Measurements from ENCODE around the gene HEMK1. TPM values are rescaled to one million over a fixed set of nuclear protein-coding genes. Genes with fewer than 3 reads are reported as not detected.
A peak's percentile ranks its signal among the peaks of the same experiment; 100 is the strongest.

The HEMK1 gene
- total and polyA plus RNA-seq, 2 of the 4 experiments (the other 2 are of a cell fraction) = 17.2 to 20.8 TPM

DNA sequence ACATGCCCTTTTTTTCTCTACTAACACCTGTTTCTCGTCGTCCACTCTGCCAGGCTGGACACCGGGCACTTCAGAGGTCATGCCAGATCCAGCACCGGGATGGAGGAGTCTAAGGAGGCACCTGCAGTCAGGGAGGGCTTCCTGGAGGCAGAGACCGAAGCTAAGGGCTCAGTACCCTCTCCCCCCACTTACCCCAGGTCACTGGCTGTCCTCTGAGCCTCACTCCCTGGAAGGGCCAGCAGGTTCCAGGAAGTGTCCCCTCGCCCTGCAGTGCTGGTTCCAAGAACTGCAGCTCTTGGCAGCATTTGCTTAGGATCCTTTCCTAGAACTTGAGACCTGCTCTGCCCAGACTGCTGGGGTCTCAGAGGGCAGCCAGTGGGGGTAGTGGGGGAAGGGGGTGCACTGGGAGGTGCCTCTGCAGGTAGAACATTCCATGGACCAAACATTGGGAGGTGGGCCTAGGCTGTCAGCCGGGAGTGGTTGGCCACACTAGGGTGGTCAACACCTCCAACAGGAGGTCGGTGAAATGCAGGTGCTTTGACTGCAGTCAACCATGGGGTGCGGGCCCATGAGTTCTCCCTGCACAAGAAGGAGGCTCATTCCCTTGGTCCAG is 30.9 kb downstream of the HEMK1 start:
- peaks cover 11% of the 10 kb centered on the region; the same call in 1 of the 2 replicates for H3K36me3 ChIP-seq (ENCODE audit: control insufficient read depth, insufficient read depth, low read length)
- CTCF ChIA-PET = interaction anchor here (1.5 kb wide), 1 partner anchor 11 kb away, joined by 9 read pairs; the partner anchor contains the start of gene CISH
- no peak overlapping the region for H3K23ac ChIP-seq (ENCODE audit: low read depth, low read length)
- peaks cover 0 to 4% of the 10 kb centered on the region in 2 experiments; a peak in 1 of 4 replicates for H3K79me1 ChIP-seq (ENCODE audit: low read depth in 1 of 2, low read length in 2 of 2)
- H3K4ac ChIP-seq (ENCODE audit: low read depth, low read length) = peak overlapping the region; percentile 97
- POLR2A ChIA-PET (ENCODE audit: unreplicated experiment) = no interaction called here
- H4K20me1 ChIP-seq (ENCODE audit: insufficient read depth, low read length) = no peaks in the 10 kb centered on the region
- BruUV-seq (replicated peaks) = no TSS peak
- H2BK15ac ChIP-seq (ENCODE audit: low read depth, low read length) = peak overlapping the region; percentile 53; the same call in 1 of the 3 replicates
- H3K18ac ChIP-seq (ENCODE audit: low read depth, low read length) = peak overlapping the region; percentile 58; the same call in 1 of the 2 replicates
- H3K4me1 ChIP-seq (ENCODE audit: control insufficient read depth, insufficient read depth, low read length) = peaks cover 22% of the 10 kb centered on the region
- no peaks in the 10 kb centered on the region for H3K9me3 ChIP-seq (ENCODE audit: control insufficient read depth, insufficient read depth, low read length)
- H2AK9ac ChIP-seq (replicated peaks; ENCODE audit: low read depth, low read length, poor library complexity) = peak overlapping the region; percentile 99
- H3K4me2 ChIP-seq (ENCODE audit: low read depth, low read length) = no peak overlapping the region
- WGBS, 2 experiments (ENCODE audit: extremely low coverage in 2 of 2, insufficient read length in 1 of 2) = 89% methylated on average over 2 of the region's 9 CpGs; no CpG with 5 or more reads in 1 of the 2 experiments
- H3K9ac ChIP-seq (ENCODE audit: low read depth, low read length) = no peak overlapping the region
- H2BK20ac ChIP-seq (ENCODE audit: low read depth, low read length) = peak overlapping the region; percentile 77; the same call in 1 of the 2 replicates
- no peak overlapping the region for H3K14ac ChIP-seq (replicated peaks; ENCODE audit: low read depth, low read length)
- H3K27ac ChIP-seq (ENCODE audit: insufficient read depth, low read length) = no peak overlapping the region
- peak overlapping the region; percentile 48; the same call in 1 of the 2 replicates for H4K5ac ChIP-seq (ENCODE audit: low read depth, low read length)
- in situ Hi-C loops (cut with MboI; ENCODE audit: low sequenced_read_pairs) (loop anchor here (25.0 kb wide), 1 partner anchor 1087 kb away; no protein-coding TSS in a partner anchor), dilution Hi-C loops (cut with HindIII; ENCODE audit: low sequenced_read_pairs, unreplicated experiment) (no loop called here), intact Hi-C loops (cut with micrococcal nuclease) (no loop called here)
- H3K9me1 ChIP-seq (ENCODE audit: insufficient read depth, low read length) = peaks cover 24% of the 10 kb centered on the region
- DNase-seq (no peak), ATAC-seq (ENCODE audit: low read depth) (no peak)
- H3K27me3 ChIP-seq (ENCODE audit: control insufficient read depth, insufficient read depth, low read length) = no peaks in the 10 kb centered on the region
- H2AK5ac ChIP-seq (ENCODE audit: low read depth, low read length) = peak overlapping the region; percentile 83
- H2AFZ ChIP-seq (replicated peaks; ENCODE audit: low read length, poor library complexity) = peak overlapping the region; percentile 95
- no peak overlapping the region for H3K4me3 ChIP-seq (ENCODE audit: insufficient read depth, low read depth, low read length)
- peak overlapping the region; percentile 88 for H2BK120ac ChIP-seq (ENCODE audit: low read depth, low read length)
- peak overlapping the region; percentile 36 for H2BK5ac ChIP-seq (ENCODE audit: low read depth, low read length, poor library complexity, severe bottlenecking)
- peak overlapping the region; percentile 73 to 75; a peak in 3 of 4 replicates for H4K8ac ChIP-seq (ENCODE audit: low read depth in 2 of 2, low read length in 2 of 2)
- H3K56ac ChIP-seq (ENCODE audit: extremely low read depth, insufficient read depth, low read length) = no peak overlapping the region
- TF ChIP-seq, protein P1, sequence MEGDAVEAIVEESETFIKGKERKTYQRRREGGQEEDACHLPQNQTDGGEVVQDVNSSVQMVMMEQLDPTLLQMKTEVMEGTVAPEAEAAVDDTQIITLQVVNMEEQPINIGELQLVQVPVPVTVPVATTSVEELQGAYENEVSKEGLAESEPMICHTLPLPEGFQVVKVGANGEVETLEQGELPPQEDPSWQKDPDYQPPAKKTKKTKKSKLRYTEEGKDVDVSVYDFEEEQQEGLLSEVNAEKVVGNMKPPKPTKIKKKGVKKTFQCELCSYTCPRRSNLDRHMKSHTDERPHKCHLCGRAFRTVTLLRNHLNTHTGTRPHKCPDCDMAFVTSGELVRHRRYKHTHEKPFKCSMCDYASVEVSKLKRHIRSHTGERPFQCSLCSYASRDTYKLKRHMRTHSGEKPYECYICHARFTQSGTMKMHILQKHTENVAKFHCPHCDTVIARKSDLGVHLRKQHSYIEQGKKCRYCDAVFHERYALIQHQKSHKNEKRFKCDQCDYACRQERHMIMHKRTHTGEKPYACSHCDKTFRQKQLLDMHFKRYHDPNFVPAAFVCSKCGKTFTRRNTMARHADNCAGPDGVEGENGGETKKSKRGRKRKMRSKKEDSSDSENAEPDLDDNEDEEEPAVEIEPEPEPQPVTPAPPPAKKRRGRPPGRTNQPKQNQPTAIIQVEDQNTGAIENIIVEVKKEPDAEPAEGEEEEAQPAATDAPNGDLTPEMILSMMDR (conservative IDR thresholded peaks at IDR 0.05; ENCODE audit: low read depth, low read length) = no peak
- TF ChIP-seq CEBPB (IDR thresholded peaks at IDR 0.05; ENCODE audit: low read depth, low read length) (no peak), MAZ (IDR thresholded peaks at IDR 0.05; ENCODE audit: borderline replicate concordance, low read depth, low read length) (no peak), MAFK (IDR thresholded peaks at IDR 0.05; ENCODE audit: low read depth, low read length) (no peak), RCOR1 (IDR thresholded peaks at IDR 0.05; ENCODE audit: insufficient replicate concordance, low read length) (no peak), NFE2L2 (IDR thresholded peaks at IDR 0.05; ENCODE audit: low read depth, low read length) (no peak), SMC3 (IDR thresholded peaks at IDR 0.05; ENCODE audit: low read depth, low read length) (no peak)
- TF ChIP-seq, protein P2, sequence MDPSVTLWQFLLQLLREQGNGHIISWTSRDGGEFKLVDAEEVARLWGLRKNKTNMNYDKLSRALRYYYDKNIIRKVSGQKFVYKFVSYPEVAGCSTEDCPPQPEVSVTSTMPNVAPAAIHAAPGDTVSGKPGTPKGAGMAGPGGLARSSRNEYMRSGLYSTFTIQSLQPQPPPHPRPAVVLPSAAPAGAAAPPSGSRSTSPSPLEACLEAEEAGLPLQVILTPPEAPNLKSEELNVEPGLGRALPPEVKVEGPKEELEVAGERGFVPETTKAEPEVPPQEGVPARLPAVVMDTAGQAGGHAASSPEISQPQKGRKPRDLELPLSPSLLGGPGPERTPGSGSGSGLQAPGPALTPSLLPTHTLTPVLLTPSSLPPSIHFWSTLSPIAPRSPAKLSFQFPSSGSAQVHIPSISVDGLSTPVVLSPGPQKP (IDR thresholded peaks at IDR 0.05; ENCODE audit: borderline replicate concordance, low read depth, low read length) = no peak
- peak overlapping the region; percentile 77; the same call in 1 of the 2 replicates for H4K91ac ChIP-seq (ENCODE audit: insufficient read depth, low read depth, low read length)
